IPS DF 4.7 (cell line): ENCODE data around the gene LCN15.
"Not testable (repeated sequence)": the region's sequence is repeated elsewhere in the genome, so short reads cannot be mapped to it uniquely, and the experiment has no call there.

Experiments used
- DNase-seq: peaks from one replicate; pipeline ENCODE4 v3.0.0-alpha.2; 2013; ENCODE audit warnings: low spot score; ENCODE audit errors: extremely low read depth

LCN15 gene

GRCh38 chr9:136756134-136756438 lies 8.2 kb downstream of the LCN15 start:
- DNase-seq: no peak

DNA sequence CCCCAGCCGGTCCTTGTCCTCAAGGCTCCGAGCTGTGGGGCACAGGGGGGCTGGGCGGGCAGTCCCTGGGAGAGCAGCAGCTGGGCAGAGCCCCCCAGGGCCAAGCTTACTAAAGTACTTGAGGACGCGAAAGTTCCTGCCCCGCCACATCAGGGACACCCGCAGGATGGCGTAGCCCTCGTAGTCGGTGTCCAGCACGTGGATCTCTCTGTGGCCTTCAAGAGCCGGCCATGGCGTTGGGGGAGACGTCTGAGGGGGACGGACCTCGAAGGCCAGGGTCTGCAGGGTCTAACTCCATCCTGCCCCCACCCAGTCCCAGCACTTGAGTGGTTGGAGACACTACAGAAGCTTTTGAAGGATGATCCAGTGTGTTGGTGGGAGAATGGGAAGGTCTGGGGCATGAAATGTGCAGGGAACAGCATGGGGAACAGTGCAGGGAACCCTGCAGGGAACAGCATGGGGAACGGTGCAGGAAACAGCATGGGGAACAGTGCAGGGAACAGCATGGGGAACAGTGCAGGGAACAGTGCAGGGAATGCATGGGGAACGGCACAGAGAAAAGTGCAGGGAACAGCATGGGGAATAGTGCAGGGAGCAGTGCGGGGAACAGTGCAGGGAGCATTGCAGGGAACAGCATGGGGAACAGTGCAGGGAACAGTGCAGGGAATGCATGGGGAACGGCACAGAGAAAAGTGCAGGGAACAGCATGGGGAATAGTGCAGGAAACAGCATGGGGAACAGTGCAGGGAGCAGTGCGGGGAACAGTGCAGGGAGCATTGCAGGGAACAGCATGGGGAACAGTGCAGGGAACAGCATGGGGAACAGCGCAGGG lies 8.8 kb downstream of the LCN15 start:
- not testable (repeated sequence) for DNase-seq

DNA sequence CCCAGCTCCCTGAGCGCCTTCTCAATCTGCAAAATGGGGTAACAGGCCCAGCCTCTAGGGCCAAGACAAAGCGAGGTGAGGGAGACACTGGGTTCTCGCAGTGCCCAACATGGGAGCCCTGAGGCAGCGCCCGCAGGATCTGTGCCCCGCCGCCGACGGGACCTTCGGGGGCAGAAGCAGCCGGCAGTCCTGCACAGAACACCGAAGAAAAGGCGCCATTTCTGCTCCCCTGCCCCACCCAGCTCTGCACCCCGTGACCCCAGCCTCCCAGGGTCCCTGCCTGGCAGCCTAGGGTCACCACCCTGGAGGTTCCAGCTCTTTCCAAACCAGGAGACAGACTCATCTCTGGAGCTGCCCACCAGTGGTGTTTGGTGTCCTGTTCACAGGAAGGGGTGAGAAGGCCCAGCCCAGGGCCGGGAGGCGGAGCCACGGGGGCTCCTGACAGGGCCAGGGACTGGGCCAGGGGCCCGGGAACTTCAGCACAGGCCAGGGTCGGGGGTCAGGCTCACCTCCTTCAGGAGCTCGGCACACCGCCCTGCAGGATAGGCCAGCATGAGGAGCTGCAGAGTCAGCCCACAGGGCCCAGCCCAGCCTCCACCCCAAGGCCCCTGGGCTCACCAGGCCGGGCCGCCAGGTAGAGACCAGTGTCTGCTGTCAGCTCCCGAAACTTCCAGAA lies 9.6 kb downstream of the LCN15 start:
- DNase-seq: no peak

GRCh38 chr9:136754059-136754572 lies 10.2 kb downstream of the LCN15 start:
- DNase-seq: no peak

DNA sequence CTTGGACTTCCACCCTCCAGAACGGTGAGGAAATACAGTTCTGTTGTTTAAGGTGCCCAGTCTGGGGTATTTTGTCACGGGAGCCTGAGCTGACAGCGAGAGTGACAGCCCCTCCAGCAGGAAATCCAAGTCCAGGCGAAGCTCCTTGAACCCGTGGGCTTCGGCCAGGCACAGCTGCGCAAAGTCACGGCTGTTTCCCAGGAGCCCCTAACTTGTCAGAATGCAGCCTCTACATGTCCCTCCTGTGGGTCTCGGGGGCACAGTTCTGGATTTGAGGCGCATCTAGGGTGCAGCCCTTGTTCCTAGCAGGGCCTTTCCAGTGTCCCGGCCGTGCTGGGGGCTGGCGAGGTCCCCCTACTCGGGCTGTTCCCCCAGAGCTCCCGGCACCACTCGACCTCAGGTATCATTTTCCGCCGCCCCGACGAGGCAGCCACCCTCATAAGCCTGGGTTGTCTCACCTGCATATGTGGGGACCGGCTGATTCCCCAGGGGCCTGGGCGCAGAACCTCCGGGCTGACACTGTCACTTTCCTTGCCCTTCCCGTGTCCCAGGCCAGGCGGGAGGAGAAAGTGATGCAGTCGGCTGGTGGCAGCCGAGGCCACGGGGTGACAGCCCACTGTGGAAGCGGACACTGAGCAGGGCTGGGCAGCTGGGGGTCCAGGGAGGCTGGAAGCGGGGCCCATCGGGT lies 10.8 kb downstream of the LCN15 start:
- DNase-seq: no peak

DNA sequence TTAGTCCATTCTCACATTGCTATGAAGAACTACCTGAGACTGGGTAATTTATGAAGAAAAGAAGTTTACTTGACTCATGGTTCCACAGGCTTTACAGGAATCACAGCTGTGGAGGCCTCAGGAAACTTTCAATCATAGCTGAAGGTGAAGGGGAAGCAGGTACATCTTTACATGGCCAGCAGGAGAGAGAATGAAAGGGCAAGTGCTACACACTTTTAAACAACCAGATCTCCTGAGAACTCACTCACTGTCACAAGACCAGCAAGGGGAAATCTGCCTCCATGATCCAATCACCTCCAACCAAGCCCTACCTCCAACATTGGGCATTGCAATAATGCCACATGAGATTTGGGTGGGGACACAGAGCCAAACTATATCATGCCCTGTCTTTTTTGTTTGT lies 12.5 kb downstream of the LCN15 start:
- DNase-seq: no peak

- DNase-seq: no peak
Observed at GRCh38 chr9:136751244-136751643, 13.1 kb downstream of the LCN15 start.

GRCh38 chr9:136750526-136750925 lies 13.8 kb downstream of the LCN15 start:
- DNase-seq: no peak

DNA sequence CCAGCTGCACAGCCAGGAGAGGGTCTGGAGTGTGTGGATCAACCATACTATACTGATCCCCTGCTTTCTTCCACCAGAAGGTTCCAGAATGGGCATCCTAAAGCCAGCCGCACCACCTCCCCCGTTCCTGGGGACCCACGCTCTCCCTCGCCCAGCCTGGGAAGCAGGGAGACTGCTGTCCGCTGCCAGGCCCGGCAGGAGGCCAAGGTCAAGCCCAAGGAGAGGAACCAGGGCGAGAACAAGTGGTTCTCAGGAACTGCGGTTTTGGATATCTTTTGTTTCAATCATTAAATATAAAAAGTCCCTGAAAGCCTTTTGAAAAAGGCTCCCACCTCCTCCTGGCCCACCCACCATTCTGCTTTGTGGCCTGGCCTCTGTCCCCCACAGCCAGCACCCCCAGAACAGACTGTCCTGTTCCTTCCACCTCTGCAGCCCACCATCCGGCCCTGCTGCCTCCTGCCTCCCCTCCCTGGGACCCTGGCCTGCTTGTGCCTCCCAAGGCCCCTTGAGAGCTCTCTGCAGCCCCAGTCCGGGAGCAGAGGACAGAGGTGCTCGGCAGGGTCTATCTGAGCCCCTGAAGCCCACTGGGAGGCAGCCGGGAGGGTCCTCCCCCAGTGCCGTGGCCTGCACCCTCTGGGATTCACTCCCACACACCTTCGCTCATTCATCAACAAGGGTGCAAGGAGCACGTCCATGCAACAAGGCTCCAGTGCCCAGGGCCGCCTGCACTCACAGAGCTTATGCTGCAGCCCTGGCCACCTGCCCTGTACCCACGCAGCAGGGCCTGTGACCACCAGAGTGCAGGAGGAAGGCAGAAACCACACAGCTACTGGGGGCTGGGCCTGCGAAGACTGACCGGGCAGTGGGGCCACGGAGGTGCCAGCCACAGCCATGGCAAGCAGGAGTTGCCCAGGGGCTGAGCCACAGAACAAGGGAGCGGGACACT lies 15.4 kb downstream of the LCN15 start:
- DNase-seq: no peak

DNA sequence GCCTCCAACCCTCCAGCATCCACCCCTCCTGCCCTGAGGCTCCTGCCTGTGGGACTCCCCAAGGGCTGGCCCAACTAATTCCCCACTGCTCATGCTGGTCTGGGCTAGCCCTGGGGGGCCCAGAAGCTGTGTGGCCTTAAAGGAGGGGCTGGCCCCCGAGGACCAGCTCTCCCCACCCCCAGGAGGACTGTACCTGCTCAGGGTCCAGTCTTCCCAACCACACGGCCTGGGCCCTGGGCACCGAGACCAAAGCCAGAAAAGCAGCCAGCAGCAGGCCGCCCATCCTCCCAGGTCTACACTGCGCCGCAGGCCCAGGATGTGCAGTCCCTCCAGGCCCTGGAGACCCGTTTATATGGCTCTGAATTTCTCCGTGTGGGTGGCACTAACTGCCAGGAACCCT lies 16.1 kb downstream of the LCN15 start, which contains the start of gene LCN6:
TSS of gene LCN6 (minus strand) at position 325 of the 400 bp plus-strand sequence. CDS start at position 283, 42 bp downstream.
- DNase-seq: no peak

- no peak for DNase-seq
Observed at GRCh38 chr9:136747161-136748060, 16.9 kb downstream of the LCN15 start.

GRCh38 chr9:136746621-136747020 lies 17.7 kb downstream of the LCN15 start:
- DNase-seq: no peak

DNA sequence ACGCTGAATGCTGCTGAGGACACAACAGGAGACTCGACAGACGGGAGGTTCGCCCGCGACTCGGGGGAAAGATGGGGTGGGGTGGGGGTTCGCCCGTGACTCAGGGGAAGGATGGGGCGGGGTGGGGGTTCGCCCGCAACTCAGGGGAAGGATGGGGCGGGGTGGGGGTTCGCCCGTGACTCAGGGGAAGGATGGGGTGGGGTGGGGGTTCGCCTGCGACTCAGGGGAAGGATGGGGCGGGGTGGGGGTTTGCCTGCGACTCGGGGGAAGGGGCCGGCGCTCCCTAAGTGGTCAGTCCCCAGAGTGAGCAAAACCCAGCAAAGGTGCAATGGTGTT lies 18.2 kb downstream of the LCN15 start:
- no peak for DNase-seq

DNA sequence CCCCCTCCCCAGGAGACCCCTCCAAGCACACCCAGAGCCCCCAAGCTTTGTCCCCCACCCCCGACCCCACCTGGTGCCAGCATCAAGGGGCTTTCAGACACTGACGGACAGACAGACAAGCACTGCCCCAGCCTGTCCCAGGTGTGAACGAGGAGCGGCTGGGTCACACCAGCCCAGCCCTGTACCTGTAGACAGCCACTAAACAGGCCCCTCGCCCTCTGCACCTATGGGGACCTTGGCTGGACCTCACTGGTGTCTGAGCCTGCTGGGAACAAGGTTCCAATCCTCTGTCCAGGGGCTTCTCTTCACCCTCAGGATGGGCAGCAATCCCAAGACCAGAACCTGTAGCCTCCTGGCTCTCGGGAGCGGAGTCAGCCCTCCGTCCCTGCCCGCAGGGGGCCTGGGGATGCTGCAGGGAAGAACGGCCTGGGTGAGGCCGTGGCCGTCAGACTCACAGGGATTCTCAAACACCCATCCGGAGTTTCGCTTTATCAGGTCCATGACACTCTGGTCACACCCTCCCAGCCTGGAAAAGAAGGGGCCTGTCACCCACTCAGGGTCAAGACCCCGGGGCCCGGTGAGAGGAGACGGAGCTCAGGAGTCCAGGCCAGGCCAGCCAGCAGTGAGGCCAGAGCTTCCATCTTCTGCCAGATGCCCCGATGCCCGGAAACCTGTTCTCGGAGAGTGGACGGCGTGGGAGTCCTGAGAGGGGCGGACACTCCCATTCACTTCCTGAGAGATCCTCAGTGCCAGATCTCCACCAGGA lies 18.7 kb downstream of the LCN15 start:
- DNase-seq: no peak

DNA sequence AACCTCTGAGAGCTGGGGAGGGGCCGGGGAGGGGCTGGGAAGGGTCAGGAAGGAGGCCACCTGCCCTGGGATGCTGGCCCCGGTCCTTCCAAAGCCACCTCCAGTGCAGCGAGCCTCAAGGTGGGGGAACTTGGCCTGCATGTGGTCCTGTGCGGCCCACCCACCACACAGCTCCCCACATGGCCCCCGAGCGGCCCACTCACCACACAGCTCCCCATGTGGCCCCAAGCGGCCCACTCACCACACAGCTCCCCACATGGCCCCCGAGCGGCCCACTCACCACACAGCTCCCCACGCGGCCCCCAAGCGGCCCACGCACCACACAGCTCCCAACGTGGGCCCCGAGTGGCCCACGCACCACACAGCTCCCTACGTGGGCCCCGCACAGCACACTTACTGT lies 19.5 kb downstream of the LCN15 start:
- DNase-seq: no peak

DNA sequence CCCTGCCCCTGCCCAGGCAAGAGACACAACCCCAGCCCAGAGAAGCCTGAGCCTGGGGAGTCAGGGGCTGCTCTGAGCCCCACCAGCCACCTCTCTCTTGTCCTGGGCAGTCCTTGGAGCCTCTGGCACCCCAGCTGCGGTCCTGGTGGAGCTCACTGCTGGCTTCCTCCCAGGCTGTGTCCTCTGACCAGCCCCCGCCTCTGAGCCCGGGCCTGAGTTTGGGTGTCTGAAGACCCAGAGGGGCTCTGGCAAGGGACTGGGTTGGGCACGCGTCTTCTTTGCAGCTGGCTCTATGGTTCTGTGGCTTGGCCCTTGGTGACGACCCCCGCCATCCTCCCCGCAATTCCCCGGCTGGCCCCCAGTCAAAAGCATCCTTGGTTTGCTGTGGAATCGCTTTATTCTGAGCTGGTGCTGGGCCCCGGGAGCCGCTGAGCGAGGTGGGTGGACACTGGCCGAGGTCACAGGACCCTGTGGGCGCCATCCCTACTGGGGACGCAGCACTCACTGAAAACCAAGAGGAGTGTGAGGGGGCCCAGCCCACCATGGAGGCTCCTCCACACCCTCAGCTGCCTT lies 20.6 kb downstream of the LCN15 start:
- DNase-seq: no peak

DNA sequence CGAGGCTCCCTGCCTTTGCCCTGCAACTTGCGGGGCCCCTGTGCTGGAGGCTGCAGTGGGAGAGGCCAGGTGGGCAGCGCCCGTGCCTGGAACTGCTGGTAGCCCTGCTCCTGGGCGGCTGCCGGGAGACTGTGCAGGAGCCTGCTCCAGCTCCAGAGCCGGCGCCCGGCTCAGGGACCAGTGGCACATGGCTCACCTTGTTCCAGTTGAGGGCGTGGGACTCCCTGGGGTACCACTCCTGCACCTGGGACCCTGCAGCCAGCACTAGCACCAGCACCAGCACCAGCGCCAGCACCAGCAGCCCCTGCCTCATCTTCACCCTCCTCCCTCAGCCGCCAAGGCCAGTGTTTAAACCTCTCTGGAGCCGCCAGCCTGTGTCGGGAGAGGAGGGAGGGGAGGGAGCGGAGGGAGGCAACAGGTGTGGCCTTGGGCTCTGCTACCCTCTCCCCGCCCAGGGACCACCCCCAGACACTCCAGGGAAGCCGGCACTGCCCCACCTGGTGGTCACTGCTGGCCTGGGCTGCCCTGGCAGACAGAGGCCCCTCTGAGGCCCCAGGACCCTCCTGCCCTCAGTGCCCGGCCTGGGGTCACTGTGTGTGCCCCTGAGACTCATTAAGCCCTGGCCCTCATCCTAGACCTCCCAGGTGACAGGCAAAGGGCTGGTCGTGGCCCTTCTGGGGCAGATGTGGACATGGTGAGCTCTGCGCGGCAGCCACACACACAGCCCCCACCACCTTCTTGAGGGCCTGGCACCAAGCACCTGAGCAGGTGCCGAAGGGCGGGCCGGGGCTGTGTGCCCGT lies 21.5 kb downstream of the LCN15 start, which contains the start of gene LCN10:
TSS of gene LCN10 (minus strand) at position 350 of the 801 bp plus-strand sequence. CDS start at position 313, 37 bp downstream.
- no peak for DNase-seq
